Neural cell (in vitro differentiated cells): Measurements from ENCODE around the gene SYNPO2. TPM values are rescaled to one million over a fixed set of nuclear protein-coding genes. Genes with fewer than 3 reads are reported as not detected.

Experiments used
- H2AFZ ChIP-seq: fragments of 200-600, 300-800 bp; sonication (generic), shearing (Covaris generic); 2 replicates; pipeline ENCODE4 v1.6.0; 2014; ENCODE audit warnings: low read depth, mild to moderate bottlenecking, antibody characterized with exemption, low read length, moderate library complexity
- H3F3A ChIP-seq: fragments of 200-600 bp; shearing (Covaris generic); 2 replicates; pipeline ENCODE4 v1.6.1; 2016; ENCODE audit warnings: mild to moderate bottlenecking, moderate library complexity, mixed read lengths, antibody characterized with exemption, low read length; ENCODE audit not compliant: insufficient read depth, poor library complexity, severe bottlenecking
- H3K27ac ChIP-seq: fragments of 200-600, 300-800 bp; sonication (generic), shearing (Covaris generic); 2 replicates; pipeline ENCODE4 v1.5.1; 2014; ENCODE audit warnings: mild to moderate bottlenecking, low read length, moderate library complexity
- H3K27me3 ChIP-seq: fragments of 300-800, 200-600 bp; sonication (generic), shearing (Covaris generic); 2 replicates; pipeline ENCODE4 v1.6.0; 2014; ENCODE audit warnings: mild to moderate bottlenecking, low read depth, low read length, moderate library complexity; ENCODE audit not compliant: insufficient read depth
- H3K36me3 ChIP-seq: fragments of 300-800, 200-600 bp; sonication (generic), shearing (Covaris generic); 2 replicates; pipeline ENCODE4 v1.5.1; 2014; ENCODE audit warnings: mild to moderate bottlenecking, antibody characterized with exemption, low read length, moderate library complexity; ENCODE audit not compliant: insufficient read depth
- H3K4me2 ChIP-seq: fragments of 300-800, 200-600 bp; sonication (generic), shearing (Covaris generic); 2 replicates; pipeline ENCODE4 v1.6.0; 2014; ENCODE audit warnings: mild to moderate bottlenecking, low read length
- H3K4me3 ChIP-seq: fragments of 300-800, 200-600 bp; sonication (generic), shearing (Covaris generic); 2 replicates; pipeline ENCODE4 v1.5.1; 2014; ENCODE audit warnings: mild to moderate bottlenecking, low read length, moderate library complexity
- H3K79me2 ChIP-seq: fragments of 200-600 bp; shearing (Covaris generic); replicated peaks from 2 replicates; pipeline ENCODE4 v1.6.0; 2014; ENCODE audit warnings: mild to moderate bottlenecking, low read length, moderate library complexity; ENCODE audit not compliant: insufficient read depth
- H3K9ac ChIP-seq: fragments of 300-800, 200-600 bp; sonication (generic), shearing (Covaris generic); 2 replicates; pipeline ENCODE4 v1.6.1; 2016; ENCODE audit warnings: mild to moderate bottlenecking, low read length, mixed read lengths
- H3K9me2 ChIP-seq: fragments of 200-600 bp; shearing (Covaris generic); 2 replicates; pipeline ENCODE4 v1.6.1; 2016; ENCODE audit warnings: mild to moderate bottlenecking, low read length, mixed read lengths; ENCODE audit not compliant: insufficient read depth
- H3K9me3 ChIP-seq: fragments of 200-600, 300-800 bp; sonication (generic), shearing (Covaris generic); 2 replicates; pipeline ENCODE4 v1.6.1; 2016; ENCODE audit warnings: mild to moderate bottlenecking, mixed run types, low read length, moderate library complexity, mixed read lengths
- H4K20me1 ChIP-seq: fragments of 200-600 bp; shearing (Covaris generic); 2 replicates; pipeline ENCODE4 v1.6.1; 2016; ENCODE audit warnings: mild to moderate bottlenecking, mixed run types; ENCODE audit not compliant: insufficient read depth
- CTCF ChIP-seq: fragments of 450-650 bp; IDR thresholded peaks from 2 replicates; pipeline ENCODE4 v1.5.1; 2014; ENCODE audit warnings: antibody characterized with exemption, mild to moderate bottlenecking, moderate library complexity; ENCODE audit not compliant: poor library complexity, severe bottlenecking
- EP300 ChIP-seq: fragments of 450-650 bp; conservative IDR thresholded peaks from 2 replicates; pipeline ENCODE4 v1.6.1; 2014; ENCODE audit warnings: antibody characterized with exemption, mild to moderate bottlenecking, moderate library complexity; ENCODE audit not compliant: poor library complexity, severe bottlenecking
- EZH2 ChIP-seq: fragments of 200-600, 300-800 bp; shearing (Covaris generic), sonication (generic); IDR thresholded peaks from 2 replicates; pipeline ENCODE4 v1.6.1; 2014; ENCODE audit warnings: antibody characterized with exemption, low read length, borderline replicate concordance, mild to moderate bottlenecking; ENCODE audit not compliant: insufficient read depth, poor library complexity, severe bottlenecking
- MXI1 ChIP-seq: fragments of 450-650 bp; conservative IDR thresholded peaks from 2 replicates; pipeline ENCODE4 v1.6.1; 2014; ENCODE audit warnings: antibody characterized with exemption, mild to moderate bottlenecking; ENCODE audit not compliant: poor library complexity, severe bottlenecking
- POLR2AphosphoS5 ChIP-seq: IDR thresholded peaks from 2 replicates; pipeline ENCODE4 v1.6.1; 2012
- RAD21 ChIP-seq: fragments of 450-650 bp; conservative IDR thresholded peaks from 2 replicates; pipeline ENCODE4 v1.6.1; 2014; ENCODE audit warnings: antibody characterized with exemption, mild to moderate bottlenecking, moderate library complexity
- REST ChIP-seq: IDR thresholded peaks from 2 replicates; pipeline ENCODE4 v1.6.1; 2012; ENCODE audit warnings: borderline replicate concordance
- SMC3 ChIP-seq: fragments of 450-650 bp; conservative IDR thresholded peaks from 2 replicates; pipeline ENCODE4 v1.6.1; 2014; ENCODE audit warnings: antibody characterized with exemption, mild to moderate bottlenecking, moderate library complexity; ENCODE audit not compliant: poor library complexity
- TAF1 ChIP-seq: IDR thresholded peaks from 2 replicates; pipeline ENCODE4 v1.6.1; 2012; ENCODE audit warnings: low read depth
- polyA plus RNA-seq: library from polyadenylated mRNA; depleted of rRNA; stranded (reverse); fragments of >200 nt; gene quantifications from 2 replicates; pipeline ENCODE4 v1.2.3, GENCODE V29; 2014

The SYNPO2 gene
- polyA plus RNA-seq, 1 donor from 2014 or later, result 0.14 TPM

- no peaks in the 10 kb centered on the region for H4K20me1 ChIP-seq
- no peaks in the 10 kb centered on the region for H3K9me2 ChIP-seq
- no peak for TF ChIP-seq EP300
- no peak for TF ChIP-seq SMC3
- TF ChIP-seq MXI1, result no peak
- no peak for TF ChIP-seq REST
- no peak for TF ChIP-seq POLR2AphosphoS5
- no peak for TF ChIP-seq EZH2
- TF ChIP-seq CTCF, result no peak
- TF ChIP-seq TAF1, result no peak
- no peak for TF ChIP-seq RAD21
- H3K4me2 ChIP-seq, result no peak overlapping the region
- H3K27me3 ChIP-seq, result no peaks in the 10 kb centered on the region
- no peak overlapping the region for H3K4me3 ChIP-seq
- no peaks in the 10 kb centered on the region for H3K79me2 ChIP-seq
- no peaks in the 10 kb centered on the region for H3F3A ChIP-seq
- H3K27ac ChIP-seq, result no peak overlapping the region
- no peaks in the 10 kb centered on the region for H3K36me3 ChIP-seq
- no peak overlapping the region for H2AFZ ChIP-seq
- no peak overlapping the region for H3K9ac ChIP-seq
- H3K9me3 ChIP-seq, result no peaks in the 10 kb centered on the region
These were observed 33.1 kb downstream of the SYNPO2 start for GRCh38 chr4:118921786-118922185.

GRCh38 chr4:118923891-118924290 lies 35.2 kb downstream of the SYNPO2 start:
- no peaks in the 10 kb centered on the region for H3K79me2 ChIP-seq
- H4K20me1 ChIP-seq, result no peaks in the 10 kb centered on the region
- no peak overlapping the region for H3K4me3 ChIP-seq
- H2AFZ ChIP-seq, result no peak overlapping the region
- H3K27ac ChIP-seq, result no peak overlapping the region
- no peak overlapping the region for H3K9ac ChIP-seq
- no peaks in the 10 kb centered on the region for H3K9me3 ChIP-seq
- H3K36me3 ChIP-seq, result no peaks in the 10 kb centered on the region
- no peaks in the 10 kb centered on the region for H3K9me2 ChIP-seq
- H3F3A ChIP-seq, result no peaks in the 10 kb centered on the region
- TF ChIP-seq REST, result no peak
- peak; percentile 63 for TF ChIP-seq EP300
- H3K4me2 ChIP-seq, result no peak overlapping the region
- no peaks in the 10 kb centered on the region for H3K27me3 ChIP-seq
